Measurements from ENCODE around the gene PI4K2B. TPM values are rescaled to one million over a fixed set of nuclear protein-coding genes. Genes with fewer than 3 reads are reported as not detected.

The PI4K2B gene
- total and polyA plus RNA-seq, 4 donors: 12.3 to 34.7 (median 19.4) TPM

- 98% methylated on average over 3 of the region's 3 CpGs for WGBS
Observed at GRCh38 chr4:25271866-25272265, 38.0 kb downstream of the PI4K2B start.

GRCh38 chr4:25280210-25280609 lies 46.4 kb downstream of the PI4K2B start:
- no peak for DNase-seq (ENCODE audit: low spot score)
- Histone ChIP-seq H3K27ac (ENCODE audit: low read depth in 1 of 2, low read length in 2 of 2) (no peak overlapping the region), H3K36me3 (ENCODE audit: control insufficient read depth in 4 of 4, insufficient read depth in 3 of 4, low read depth in 1 of 4, low read length in 3 of 4) (peaks cover 0 to 24% (median 19%) of the 10 kb centered on the region in 4 donors), H3K9ac (ENCODE audit: low read depth in 1 of 2, low read length in 2 of 2) (no peak overlapping the region), H3K9me3 (ENCODE audit: control insufficient read depth in 4 of 4, low read length in 3 of 4) (no peaks in the 10 kb centered on the region), H3K27me3 (ENCODE audit: control insufficient read depth in 4 of 4, insufficient read depth in 4 of 4, low read length in 3 of 4) (no peaks in the 10 kb centered on the region), H3K4me1 (ENCODE audit: control insufficient read depth in 4 of 4, insufficient read depth in 4 of 4, low read length in 3 of 4) (no peaks in the 10 kb centered on the region), H3K4me3 (ENCODE audit: low read depth in 1 of 3, low read length in 3 of 3) (no peak overlapping the region)
- WGBS: 86% methylated on average over 4 of the region's 4 CpGs
- TF ChIP-seq TAF1 (conservative IDR thresholded peaks at IDR 0.05) (no peak), NR2F2 (IDR thresholded peaks at IDR 0.05) (no peak), HNF4G (IDR thresholded peaks at IDR 0.05) (no peak), RXRA (IDR thresholded peaks at IDR 0.05) (no peak), JUND (IDR thresholded peaks at IDR 0.05) (no peak), FOXA2 (IDR thresholded peaks at IDR 0.05) (no peak), GABPA (IDR thresholded peaks at IDR 0.05 in 1 of 2, conservative IDR thresholded peaks at IDR 0.05 in 1 of 2) (no peak), ATF3 (IDR thresholded peaks at IDR 0.05) (no peak), SP1 (IDR thresholded peaks at IDR 0.05) (no peak), RAD21 (IDR thresholded peaks at IDR 0.05) (no peak), YY1 (IDR thresholded peaks at IDR 0.05) (no peak)
- TF ChIP-seq, protein P1, sequence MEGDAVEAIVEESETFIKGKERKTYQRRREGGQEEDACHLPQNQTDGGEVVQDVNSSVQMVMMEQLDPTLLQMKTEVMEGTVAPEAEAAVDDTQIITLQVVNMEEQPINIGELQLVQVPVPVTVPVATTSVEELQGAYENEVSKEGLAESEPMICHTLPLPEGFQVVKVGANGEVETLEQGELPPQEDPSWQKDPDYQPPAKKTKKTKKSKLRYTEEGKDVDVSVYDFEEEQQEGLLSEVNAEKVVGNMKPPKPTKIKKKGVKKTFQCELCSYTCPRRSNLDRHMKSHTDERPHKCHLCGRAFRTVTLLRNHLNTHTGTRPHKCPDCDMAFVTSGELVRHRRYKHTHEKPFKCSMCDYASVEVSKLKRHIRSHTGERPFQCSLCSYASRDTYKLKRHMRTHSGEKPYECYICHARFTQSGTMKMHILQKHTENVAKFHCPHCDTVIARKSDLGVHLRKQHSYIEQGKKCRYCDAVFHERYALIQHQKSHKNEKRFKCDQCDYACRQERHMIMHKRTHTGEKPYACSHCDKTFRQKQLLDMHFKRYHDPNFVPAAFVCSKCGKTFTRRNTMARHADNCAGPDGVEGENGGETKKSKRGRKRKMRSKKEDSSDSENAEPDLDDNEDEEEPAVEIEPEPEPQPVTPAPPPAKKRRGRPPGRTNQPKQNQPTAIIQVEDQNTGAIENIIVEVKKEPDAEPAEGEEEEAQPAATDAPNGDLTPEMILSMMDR (IDR thresholded peaks at IDR 0.05; ENCODE audit: low read depth, low read length, missing input control): no peak
- TF ChIP-seq, protein P2, sequence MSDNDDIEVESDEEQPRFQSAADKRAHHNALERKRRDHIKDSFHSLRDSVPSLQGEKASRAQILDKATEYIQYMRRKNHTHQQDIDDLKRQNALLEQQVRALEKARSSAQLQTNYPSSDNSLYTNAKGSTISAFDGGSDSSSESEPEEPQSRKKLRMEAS (IDR thresholded peaks at IDR 0.05): no peak

More at GRCh38 chr4:25271866-25272265, 38.0 kb downstream of the PI4K2B start:
- Histone ChIP-seq H3K27ac (ENCODE audit: low read depth in 1 of 2, low read length in 2 of 2) (no peak overlapping the region), H3K9ac (ENCODE audit: low read depth in 1 of 2, low read length in 2 of 2) (no peak overlapping the region), H3K36me3 (ENCODE audit: control insufficient read depth in 4 of 4, insufficient read depth in 3 of 4, low read depth in 1 of 4, low read length in 3 of 4) (peaks cover 2 to 27% (median 11%) of the 10 kb centered on the region in 4 donors), H3K4me3 (ENCODE audit: low read depth in 1 of 3, low read length in 3 of 3) (no peak overlapping the region), H3K27me3 (ENCODE audit: control insufficient read depth in 4 of 4, insufficient read depth in 4 of 4, low read length in 3 of 4) (no peaks in the 10 kb centered on the region), H3K9me3 (ENCODE audit: control insufficient read depth in 4 of 4, low read length in 3 of 4) (no peaks in the 10 kb centered on the region), H3K4me1 (ENCODE audit: control insufficient read depth in 4 of 4, insufficient read depth in 4 of 4, low read length in 3 of 4) (no peaks in the 10 kb centered on the region)
- TF ChIP-seq RXRA (IDR thresholded peaks at IDR 0.05): no peak
- TF ChIP-seq REST (IDR thresholded peaks at IDR 0.05): no peak
- no peak for TF ChIP-seq TAF1 (conservative IDR thresholded peaks at IDR 0.05)
- TF ChIP-seq, protein P2 (IDR thresholded peaks at IDR 0.05): no peak
- TF ChIP-seq NR2F2 (IDR thresholded peaks at IDR 0.05): no peak
- no peak for TF ChIP-seq EGR1 (IDR thresholded peaks at IDR 0.05; ENCODE audit: low read depth in 2 of 2)
- TF ChIP-seq SP1 (IDR thresholded peaks at IDR 0.05): no peak
- TF ChIP-seq HNF4G (IDR thresholded peaks at IDR 0.05): no peak
- TF ChIP-seq ATF3 (IDR thresholded peaks at IDR 0.05): no peak
- TF ChIP-seq HNF4A (conservative IDR thresholded peaks at IDR 0.05): no peak
- TF ChIP-seq YY1 (IDR thresholded peaks at IDR 0.05): no peak
- TF ChIP-seq, protein P1 (IDR thresholded peaks at IDR 0.05; ENCODE audit: low read depth, low read length, missing input control): no peak
- TF ChIP-seq FOXA1 (IDR thresholded peaks at IDR 0.05): no peak
- no peak for TF ChIP-seq FOXA2 (IDR thresholded peaks at IDR 0.05)
- DNase-seq (ENCODE audit: low spot score): no peak

Measured in liver (tissue), 9 donors.